GM18907 (cell line): ENCODE data around the gene CCL19.

Source experiments
- ATAC-seq: cut with Tn5 transposase; IDR thresholded peaks from one replicate; pipeline ENCODE4 v1.9.1; 2021; ENCODE audit warnings: mild to moderate bottlenecking, moderate library complexity; ENCODE audit not compliant: unreplicated experiment

The CCL19 gene

DNA sequence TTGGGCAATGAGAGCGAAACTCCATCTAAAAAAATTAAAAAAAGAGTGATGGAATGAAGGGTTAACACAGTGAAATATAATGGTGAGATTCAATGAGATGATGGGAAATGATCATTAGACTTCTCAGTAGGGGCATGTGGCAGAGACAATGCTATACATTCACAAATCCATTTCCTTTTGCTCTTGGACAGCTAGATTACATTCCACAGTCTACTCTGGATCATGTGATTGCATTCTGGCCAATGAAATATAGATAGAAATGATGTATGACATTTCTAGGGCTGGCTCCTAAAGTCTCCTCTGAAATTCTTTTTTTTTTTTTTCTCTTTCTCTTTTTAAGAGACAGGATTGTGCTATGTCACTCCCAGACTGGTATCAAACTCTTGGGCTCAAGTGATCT is 48.4 kb downstream of the CCL19 start:
- ATAC-seq = no peak
